ENCODE data around the gene COL4A2.

The COL4A2 gene

DNA sequence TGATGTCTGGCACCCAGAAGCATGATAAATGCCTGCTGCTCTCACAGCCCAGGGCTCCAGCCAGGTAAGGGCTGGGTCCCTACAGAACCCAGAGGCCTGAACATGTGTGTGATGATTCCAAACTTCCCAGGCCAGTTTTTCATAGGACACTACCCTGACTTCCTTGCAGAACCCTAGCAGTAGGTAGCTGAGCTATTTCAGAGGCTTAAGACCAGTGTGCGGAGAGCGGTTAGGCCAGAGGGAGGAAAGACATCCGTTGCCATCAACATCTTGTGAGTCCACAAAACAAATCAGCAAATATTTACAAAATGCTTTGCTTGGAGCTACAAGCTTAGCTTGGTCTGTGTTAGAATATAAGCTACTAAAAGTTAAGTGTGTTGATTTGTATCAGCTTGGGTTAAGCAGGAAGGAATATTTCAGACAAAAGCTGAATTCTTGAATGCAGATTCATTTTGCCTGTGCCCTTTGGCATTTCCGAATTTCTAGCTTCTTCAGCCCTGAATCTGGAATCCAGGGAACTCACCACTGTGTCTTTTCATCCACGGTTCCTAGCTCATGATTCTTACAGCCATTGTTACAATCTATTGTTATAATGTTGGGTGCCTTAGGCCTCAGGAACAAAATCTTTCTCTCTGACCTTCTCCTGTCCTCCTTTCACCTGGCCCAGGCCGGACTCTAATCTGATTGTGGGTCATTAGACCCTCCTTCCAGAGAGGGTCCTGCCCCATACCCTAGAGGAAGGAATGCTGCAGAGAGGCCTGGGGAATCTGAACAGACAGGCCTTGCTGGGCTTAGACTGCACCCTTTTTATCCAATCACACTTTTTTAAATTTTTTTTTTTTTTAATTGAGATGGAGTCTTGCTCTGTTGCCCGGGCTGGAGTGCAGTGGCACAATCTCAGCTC is 242.1 kb downstream of the COL4A2 start:
- DNase-seq: no peak

DNA sequence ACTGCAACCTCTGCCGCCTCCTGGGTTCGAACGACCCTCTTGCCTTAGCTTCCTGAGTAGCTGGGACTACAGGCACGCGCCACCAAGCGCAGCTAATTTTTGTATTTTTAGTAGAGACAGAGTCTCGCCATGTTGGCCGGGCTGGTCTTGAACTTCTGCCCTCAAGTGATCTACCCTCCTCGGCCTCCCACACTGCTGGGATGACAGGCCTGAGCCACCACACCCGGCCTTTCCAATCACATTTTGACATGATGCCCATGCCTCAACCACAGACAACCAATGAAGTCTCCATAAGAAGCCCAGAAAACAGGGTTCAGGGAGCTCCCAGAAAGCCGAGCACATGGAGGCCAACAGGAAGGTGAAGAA is 242.7 kb downstream of the COL4A2 start:
- DNase-seq: no peak

DNA sequence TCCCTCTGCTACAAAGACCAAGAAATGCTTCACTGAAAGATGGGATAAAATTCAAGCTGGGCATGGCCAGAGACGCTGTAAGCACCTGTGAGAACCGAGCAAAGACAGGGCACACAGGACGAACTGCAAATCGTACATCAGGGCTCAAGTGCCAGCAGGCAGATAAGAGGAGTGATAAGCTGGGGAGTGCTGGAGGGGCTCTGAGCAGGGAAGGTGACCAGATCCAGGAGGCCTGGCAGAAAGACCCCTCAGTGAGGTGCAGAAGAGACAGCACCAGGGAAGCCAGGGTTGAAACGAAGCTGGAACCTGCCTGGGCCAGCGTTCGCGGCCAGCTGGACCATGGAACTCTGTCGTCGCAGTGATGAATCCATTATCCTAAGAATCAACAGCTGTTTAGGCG is 244.2 kb downstream of the COL4A2 start:
- DNase-seq: no peak

GRCh38 chr13:110552767-110553166 is 245.7 kb downstream of the COL4A2 start:
- DNase-seq: no peak

- DNase-seq: no peak
Observed at GRCh38 chr13:110553417-110553816, 246.3 kb downstream of the COL4A2 start.

- no peak for DNase-seq
Observed at GRCh38 chr13:110554227-110554836, 247.2 kb downstream of the COL4A2 start.

DNA sequence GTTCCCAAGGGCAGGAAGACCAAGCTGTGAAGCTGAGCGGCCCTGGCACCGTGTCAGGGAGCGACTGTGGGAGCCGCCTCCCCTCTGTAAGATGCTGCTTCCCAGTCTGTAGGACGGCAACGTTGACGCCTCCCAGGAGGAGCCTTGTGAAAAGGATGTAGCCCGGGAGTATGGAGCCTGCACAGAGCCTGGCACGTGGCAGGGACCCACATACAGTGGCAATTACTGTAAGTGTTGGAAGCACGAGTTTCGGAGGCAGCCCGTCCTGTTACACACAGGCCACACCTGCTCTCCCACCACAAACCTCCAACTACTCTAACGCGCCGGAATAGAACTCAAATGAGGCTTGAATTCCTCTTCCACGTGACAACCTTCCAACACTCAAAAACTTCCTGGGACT is 247.9 kb downstream of the COL4A2 start:
- no peak for DNase-seq

GRCh38 chr13:110555601-110556223 is 248.6 kb downstream of the COL4A2 start:
- no peak for DNase-seq

- no peak for DNase-seq
Observed at GRCh38 chr13:110556224-110556606, 249.1 kb downstream of the COL4A2 start.

DNA sequence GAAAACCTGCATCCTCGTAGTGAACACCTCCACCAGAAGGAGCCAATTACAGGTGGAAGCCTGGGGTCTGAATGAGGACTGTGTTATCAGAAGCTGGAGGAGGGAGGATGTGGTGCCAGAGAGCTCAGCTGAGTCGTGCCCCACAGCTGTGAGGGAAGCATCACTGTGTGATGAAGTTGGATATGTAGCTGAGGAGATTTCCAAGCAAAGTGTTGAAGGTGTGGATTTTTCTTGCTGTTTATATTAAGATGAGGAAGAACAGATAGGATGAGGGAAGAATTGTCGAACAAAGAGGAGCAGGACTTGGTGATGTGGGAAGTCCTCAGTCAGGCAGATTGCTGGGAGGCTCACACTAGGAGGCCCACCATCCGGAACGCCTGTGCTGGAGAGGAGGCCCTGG is 250.0 kb downstream of the COL4A2 start:
- no peak for DNase-seq

- no peak for DNase-seq
Observed at GRCh38 chr13:110557610-110558305, 250.7 kb downstream of the COL4A2 start.

GRCh38 chr13:110559429-110559943 is 252.4 kb downstream of the COL4A2 start:
- no peak for DNase-seq

GRCh38 chr13:110559986-110560385 is 252.9 kb downstream of the COL4A2 start:
- no peak for DNase-seq

- DNase-seq: no peak
Observed at GRCh38 chr13:110560601-110561343, 253.7 kb downstream of the COL4A2 start.

DNA sequence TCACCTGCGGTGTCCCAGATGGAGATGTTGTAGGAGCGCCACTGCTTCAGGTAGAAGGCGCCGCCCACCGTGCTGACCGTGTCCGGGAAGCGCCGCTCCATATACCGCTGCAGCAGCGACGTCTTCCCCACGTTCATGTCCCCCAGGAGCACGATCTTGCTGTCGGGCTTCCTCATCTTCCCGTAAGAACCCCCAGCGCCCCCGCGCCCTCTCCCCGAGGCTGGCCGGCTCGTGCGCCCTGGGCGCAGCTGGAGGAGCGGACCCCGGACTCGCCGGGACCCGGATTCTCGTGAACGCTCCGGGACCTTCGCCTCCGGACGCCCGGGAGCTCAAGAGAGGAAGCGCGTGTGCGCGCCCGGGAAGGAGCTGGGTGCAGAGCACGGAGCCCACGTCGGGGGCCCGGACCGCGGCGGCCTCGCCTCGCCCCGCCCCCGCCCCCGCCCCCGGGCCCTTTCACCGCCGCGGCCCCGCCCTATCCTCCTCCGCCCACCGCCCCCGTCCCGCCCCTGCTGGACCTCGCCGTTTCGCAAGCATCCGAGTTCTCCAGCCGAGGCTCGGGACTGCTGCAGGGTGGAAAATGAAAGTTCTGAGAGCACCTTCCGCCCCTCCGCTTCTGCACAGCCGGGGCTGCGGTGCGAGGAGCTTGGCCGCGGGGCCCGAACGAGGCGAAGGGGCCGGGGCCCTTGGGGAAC is 254.4 kb downstream of the COL4A2 start, which contains the start of gene RAB20:
RAB20 (minus strand) TSS at position 379 of the 692 bp plus-strand sequence; CDS start at position 176, 203 bp downstream.
- peak; percentile 34 for DNase-seq

GRCh38 chr13:110562036-110562597 is 255.0 kb downstream of the COL4A2 start:
- DNase-seq: no peak
